Suprapubic skin (tissue), 4 donors: Measurements from ENCODE around the gene PHF20. TPM values are rescaled to one million over a fixed set of nuclear protein-coding genes. Genes with fewer than 3 reads are reported as not detected.

Source experiments
- DNase-seq, 2 donors: peaks; one replicate each; pipeline ENCODE4 v3.0.0-alpha.2; 2019; ENCODE audit warnings: low spot score in 2 of 2
- H3K27ac ChIP-seq: fragments of 200-600 bp; sonication (generic); one replicate; pipeline ENCODE4 v1.5.1; 2019
- H3K27me3 ChIP-seq: fragments of 200-600 bp; sonication (generic); one replicate; pipeline ENCODE4 v1.5.1; 2019
- H3K36me3 ChIP-seq: fragments of 200-600 bp; sonication (generic); one replicate; pipeline ENCODE4 v1.5.1; 2019
- H3K4me1 ChIP-seq: fragments of 200-600 bp; sonication (generic); one replicate; pipeline ENCODE4 v1.5.1; 2019
- H3K4me3 ChIP-seq: fragments of 200-600 bp; sonication (generic); one replicate; pipeline ENCODE4 v1.5.1; 2019; ENCODE audit warnings: mild to moderate bottlenecking
- H3K9me3 ChIP-seq: fragments of 200-600 bp; sonication (generic); one replicate; pipeline ENCODE4 v1.5.1; 2019
- CTCF ChIP-seq, 2 donors: fragments of 200-600 bp in 1 of 2; fragments of 450-650 bp in 1 of 2; sonication (generic) in 1 of 2; IDR thresholded peaks; one replicate each; pipeline ENCODE4 v1.5.1; 2016 to 2019; ENCODE audit warnings: antibody characterized with exemption in 2 of 2, mild to moderate bottlenecking in 1 of 2, moderate library complexity in 1 of 2
- EP300 ChIP-seq: sonication (generic); formaldehyde crosslinking; IDR thresholded peaks from one replicate; pipeline ENCODE4 v1.6.1; 2017; ENCODE audit warnings: antibody characterized with exemption
- POLR2A ChIP-seq, 2 donors: fragments of 450-650 bp; IDR thresholded peaks; one replicate each; pipeline ENCODE4 v1.6.1; 2017; ENCODE audit warnings: antibody characterized with exemption in 2 of 2, mild to moderate bottlenecking in 2 of 2, moderate library complexity in 2 of 2
- POLR2AphosphoS5 ChIP-seq, 3 donors: sonication (generic); formaldehyde crosslinking; IDR thresholded peaks; one replicate each; pipeline ENCODE4 v1.6.1; 2017; ENCODE audit warnings: antibody characterized with exemption in 3 of 3
- WGBS: methylation state at CpG from one replicate; pipeline ENCODE4 v1.1.5; 2018; 5-methylcytosine and 5-hydroxymethylcytosine counted together
- total RNA-seq, 4 donors: library from RNA; depleted of rRNA; stranded (reverse); fragments of >200 nt; gene quantifications; one replicate each; pipeline ENCODE4 v1.1.0, GENCODE V29; 2016

PHF20 gene
- total RNA-seq, 4 donors from 2014 or later: 44.2 to 60.6 (median 47.3) TPM

GRCh38 chr20:35823937-35824336, 52.1 kb downstream of the PHF20 start:
- Histone ChIP-seq H3K36me3 (no peaks in the 10 kb centered on the region), H3K27ac (no peak overlapping the region), H3K4me3 (no peak overlapping the region), H3K9me3 (no peaks in the 10 kb centered on the region), H3K27me3 (no peaks in the 10 kb centered on the region), H3K4me1 (peaks cover 26% of the 10 kb centered on the region)
- no peak for DNase-seq
- WGBS: 96% methylated on average over 2 of the region's 2 CpGs
- TF ChIP-seq POLR2AphosphoS5 (IDR thresholded peaks at IDR 0.05) (no peak), CTCF (IDR thresholded peaks at IDR 0.05) (no peak), EP300 (no peak), POLR2A (IDR thresholded peaks at IDR 0.05) (no peak)

GRCh38 chr20:35826397-35826998, 54.7 kb downstream of the PHF20 start:
- TF ChIP-seq POLR2A (IDR thresholded peaks at IDR 0.05) (no peak), POLR2AphosphoS5 (IDR thresholded peaks at IDR 0.05) (no peak), EP300 (no peak), CTCF (IDR thresholded peaks at IDR 0.05) (no peak)
- Histone ChIP-seq H3K36me3 (no peaks in the 10 kb centered on the region), H3K4me1 (peaks cover 12% of the 10 kb centered on the region), H3K4me3 (no peak overlapping the region), H3K27ac (no peak overlapping the region), H3K27me3 (no peaks in the 10 kb centered on the region), H3K9me3 (no peaks in the 10 kb centered on the region)
- DNase-seq: no peak
- 83% methylated on average over 1 of the region's 1 CpG for WGBS

GRCh38 chr20:35828434-35828833, 56.6 kb downstream of the PHF20 start:
- Histone ChIP-seq H3K9me3 (no peaks in the 10 kb centered on the region), H3K27ac (no peak overlapping the region), H3K36me3 (no peaks in the 10 kb centered on the region), H3K27me3 (no peaks in the 10 kb centered on the region), H3K4me3 (no peak overlapping the region), H3K4me1 (peaks cover 12% of the 10 kb centered on the region)
- WGBS: 48% methylated on average over 3 of the region's 3 CpGs
- TF ChIP-seq EP300 (no peak), POLR2A (IDR thresholded peaks at IDR 0.05) (no peak), POLR2AphosphoS5 (IDR thresholded peaks at IDR 0.05) (no peak), CTCF (IDR thresholded peaks at IDR 0.05) (no peak)
- no peak for DNase-seq

GRCh38 chr20:35828916-35829315, 57.1 kb downstream of the PHF20 start:
- H3K27ac ChIP-seq: no peak overlapping the region
- peaks cover 12% of the 10 kb centered on the region for H3K4me1 ChIP-seq
- H3K9me3 ChIP-seq: no peaks in the 10 kb centered on the region
- H3K27me3 ChIP-seq: no peaks in the 10 kb centered on the region
- 88% methylated on average over 4 of the region's 4 CpGs for WGBS
- TF ChIP-seq POLR2A (IDR thresholded peaks at IDR 0.05): no peak
- TF ChIP-seq CTCF (IDR thresholded peaks at IDR 0.05): no peak
- no peak for TF ChIP-seq EP300
- TF ChIP-seq POLR2AphosphoS5 (IDR thresholded peaks at IDR 0.05): no peak
- no peak overlapping the region for H3K4me3 ChIP-seq
- no peaks in the 10 kb centered on the region for H3K36me3 ChIP-seq
- DNase-seq: no peak

- H3K27me3 ChIP-seq: no peaks in the 10 kb centered on the region
- TF ChIP-seq POLR2AphosphoS5 (IDR thresholded peaks at IDR 0.05) (no peak), EP300 (no peak), POLR2A (IDR thresholded peaks at IDR 0.05) (no peak), CTCF (IDR thresholded peaks at IDR 0.05) (no peak)
Observed at GRCh38 chr20:35830264-35830663, 58.4 kb downstream of the PHF20 start.

More at GRCh38 chr20:35830264-35830663, 58.4 kb downstream of the PHF20 start:
- Histone ChIP-seq H3K27ac (no peak overlapping the region), H3K4me1 (peaks cover 12% of the 10 kb centered on the region), H3K36me3 (no peaks in the 10 kb centered on the region), H3K9me3 (no peaks in the 10 kb centered on the region), H3K4me3 (no peak overlapping the region)
- no peak for DNase-seq
